Measurements from ENCODE around the gene FARS2. TPM values are rescaled to one million over a fixed set of nuclear protein-coding genes. Genes with fewer than 3 reads are reported as not detected.

Gene FARS2
- total RNA-seq, 1 experiment from 2014 or later, result 15.0 TPM

GRCh38 chr6:5278565-5279120 lies 17.3 kb downstream of the FARS2 start (continued):
- TF ChIP-seq, protein P1, sequence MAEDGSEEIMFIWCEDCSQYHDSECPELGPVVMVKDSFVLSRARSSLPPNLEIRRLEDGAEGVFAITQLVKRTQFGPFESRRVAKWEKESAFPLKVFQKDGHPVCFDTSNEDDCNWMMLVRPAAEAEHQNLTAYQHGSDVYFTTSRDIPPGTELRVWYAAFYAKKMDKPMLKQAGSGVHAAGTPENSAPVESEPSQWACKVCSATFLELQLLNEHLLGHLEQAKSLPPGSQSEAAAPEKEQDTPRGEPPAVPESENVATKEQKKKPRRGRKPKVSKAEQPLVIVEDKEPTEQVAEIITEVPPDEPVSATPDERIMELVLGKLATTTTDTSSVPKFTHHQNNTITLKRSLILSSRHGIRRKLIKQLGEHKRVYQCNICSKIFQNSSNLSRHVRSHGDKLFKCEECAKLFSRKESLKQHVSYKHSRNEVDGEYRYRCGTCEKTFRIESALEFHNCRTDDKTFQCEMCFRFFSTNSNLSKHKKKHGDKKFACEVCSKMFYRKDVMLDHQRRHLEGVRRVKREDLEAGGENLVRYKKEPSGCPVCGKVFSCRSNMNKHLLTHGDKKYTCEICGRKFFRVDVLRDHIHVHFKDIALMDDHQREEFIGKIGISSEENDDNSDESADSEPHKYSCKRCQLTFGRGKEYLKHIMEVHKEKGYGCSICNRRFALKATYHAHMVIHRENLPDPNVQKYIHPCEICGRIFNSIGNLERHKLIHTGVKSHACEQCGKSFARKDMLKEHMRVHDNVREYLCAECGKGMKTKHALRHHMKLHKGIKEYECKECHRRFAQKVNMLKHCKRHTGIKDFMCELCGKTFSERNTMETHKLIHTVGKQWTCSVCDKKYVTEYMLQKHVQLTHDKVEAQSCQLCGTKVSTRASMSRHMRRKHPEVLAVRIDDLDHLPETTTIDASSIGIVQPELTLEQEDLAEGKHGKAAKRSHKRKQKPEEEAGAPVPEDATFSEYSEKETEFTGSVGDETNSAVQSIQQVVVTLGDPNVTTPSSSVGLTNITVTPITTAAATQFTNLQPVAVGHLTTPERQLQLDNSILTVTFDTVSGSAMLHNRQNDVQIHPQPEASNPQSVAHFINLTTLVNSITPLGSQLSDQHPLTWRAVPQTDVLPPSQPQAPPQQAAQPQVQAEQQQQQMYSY (CRISPR knock-in tag; IDR thresholded peaks at IDR 0.05), result no peak
- TF ChIP-seq NR2C2 (CRISPR knock-in tag; IDR thresholded peaks at IDR 0.05), result no peak
- TF ChIP-seq, protein P2, sequence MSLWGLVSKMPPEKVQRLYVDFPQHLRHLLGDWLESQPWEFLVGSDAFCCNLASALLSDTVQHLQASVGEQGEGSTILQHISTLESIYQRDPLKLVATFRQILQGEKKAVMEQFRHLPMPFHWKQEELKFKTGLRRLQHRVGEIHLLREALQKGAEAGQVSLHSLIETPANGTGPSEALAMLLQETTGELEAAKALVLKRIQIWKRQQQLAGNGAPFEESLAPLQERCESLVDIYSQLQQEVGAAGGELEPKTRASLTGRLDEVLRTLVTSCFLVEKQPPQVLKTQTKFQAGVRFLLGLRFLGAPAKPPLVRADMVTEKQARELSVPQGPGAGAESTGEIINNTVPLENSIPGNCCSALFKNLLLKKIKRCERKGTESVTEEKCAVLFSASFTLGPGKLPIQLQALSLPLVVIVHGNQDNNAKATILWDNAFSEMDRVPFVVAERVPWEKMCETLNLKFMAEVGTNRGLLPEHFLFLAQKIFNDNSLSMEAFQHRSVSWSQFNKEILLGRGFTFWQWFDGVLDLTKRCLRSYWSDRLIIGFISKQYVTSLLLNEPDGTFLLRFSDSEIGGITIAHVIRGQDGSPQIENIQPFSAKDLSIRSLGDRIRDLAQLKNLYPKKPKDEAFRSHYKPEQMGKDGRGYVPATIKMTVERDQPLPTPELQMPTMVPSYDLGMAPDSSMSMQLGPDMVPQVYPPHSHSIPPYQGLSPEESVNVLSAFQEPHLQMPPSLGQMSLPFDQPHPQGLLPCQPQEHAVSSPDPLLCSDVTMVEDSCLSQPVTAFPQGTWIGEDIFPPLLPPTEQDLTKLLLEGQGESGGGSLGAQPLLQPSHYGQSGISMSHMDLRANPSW (CRISPR knock-in tag; conservative IDR thresholded peaks at IDR 0.05; ENCODE audit: low read depth), result no peak
- TF ChIP-seq, protein P3, sequence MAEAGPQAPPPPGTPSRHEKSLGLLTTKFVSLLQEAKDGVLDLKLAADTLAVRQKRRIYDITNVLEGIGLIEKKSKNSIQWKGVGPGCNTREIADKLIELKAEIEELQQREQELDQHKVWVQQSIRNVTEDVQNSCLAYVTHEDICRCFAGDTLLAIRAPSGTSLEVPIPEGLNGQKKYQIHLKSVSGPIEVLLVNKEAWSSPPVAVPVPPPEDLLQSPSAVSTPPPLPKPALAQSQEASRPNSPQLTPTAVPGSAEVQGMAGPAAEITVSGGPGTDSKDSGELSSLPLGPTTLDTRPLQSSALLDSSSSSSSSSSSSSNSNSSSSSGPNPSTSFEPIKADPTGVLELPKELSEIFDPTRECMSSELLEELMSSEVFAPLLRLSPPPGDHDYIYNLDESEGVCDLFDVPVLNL (CRISPR knock-in tag; IDR thresholded peaks at IDR 0.05; ENCODE audit: borderline replicate concordance, low read depth), result no peak
- no peak for TF ChIP-seq FOXK1 (CRISPR knock-in tag; IDR thresholded peaks at IDR 0.05)
- TF ChIP-seq TEAD4 (CRISPR knock-in tag; IDR thresholded peaks at IDR 0.05), result no peak
- TF ChIP-seq ETV6 (CRISPR knock-in tag; IDR thresholded peaks at IDR 0.05), result no peak
- TF ChIP-seq HMGA2 (CRISPR knock-in tag; IDR thresholded peaks at IDR 0.05), result no peak
- no peak for TF ChIP-seq SOX15 (CRISPR knock-in tag; IDR thresholded peaks at IDR 0.05)

GRCh38 chr6:5279891-5280338 lies 18.6 kb downstream of the FARS2 start:
- Mint-ChIP-seq H3K27me3 (ENCODE audit: low read depth) (no peaks in the 10 kb centered on the region), H3K4me3 (no peak overlapping the region), H3K36me3 (no peaks in the 10 kb centered on the region), H3K4me1 (peaks cover 30% of the 10 kb centered on the region), H3K9me3 (no peaks in the 10 kb centered on the region), H3K27ac (no peak overlapping the region)
- CTCF ChIA-PET, result no interaction called here
- POLR2A ChIA-PET, result no interaction called here
- ATAC-seq (no peak), DNase-seq (ENCODE audit: low spot score) (no peak)
- no peak for TF ChIP-seq EMX1 (CRISPR knock-in tag; IDR thresholded peaks at IDR 0.05)
- no peak for TF ChIP-seq SOX15 (CRISPR knock-in tag; IDR thresholded peaks at IDR 0.05)
- no peak for TF ChIP-seq FOXP4 (CRISPR knock-in tag; IDR thresholded peaks at IDR 0.05)
- TF ChIP-seq ZNF219 (CRISPR knock-in tag; IDR thresholded peaks at IDR 0.05; ENCODE audit: borderline replicate concordance), result no peak
- no peak for TF ChIP-seq HMGXB4 (CRISPR knock-in tag; IDR thresholded peaks at IDR 0.05)
- TF ChIP-seq IRF2 (CRISPR knock-in tag; IDR thresholded peaks at IDR 0.05; ENCODE audit: borderline replicate concordance, low read depth), result no peak
- TF ChIP-seq MXD4 (CRISPR knock-in tag; IDR thresholded peaks at IDR 0.05; ENCODE audit: borderline replicate concordance), result no peak
- TF ChIP-seq, protein P4, sequence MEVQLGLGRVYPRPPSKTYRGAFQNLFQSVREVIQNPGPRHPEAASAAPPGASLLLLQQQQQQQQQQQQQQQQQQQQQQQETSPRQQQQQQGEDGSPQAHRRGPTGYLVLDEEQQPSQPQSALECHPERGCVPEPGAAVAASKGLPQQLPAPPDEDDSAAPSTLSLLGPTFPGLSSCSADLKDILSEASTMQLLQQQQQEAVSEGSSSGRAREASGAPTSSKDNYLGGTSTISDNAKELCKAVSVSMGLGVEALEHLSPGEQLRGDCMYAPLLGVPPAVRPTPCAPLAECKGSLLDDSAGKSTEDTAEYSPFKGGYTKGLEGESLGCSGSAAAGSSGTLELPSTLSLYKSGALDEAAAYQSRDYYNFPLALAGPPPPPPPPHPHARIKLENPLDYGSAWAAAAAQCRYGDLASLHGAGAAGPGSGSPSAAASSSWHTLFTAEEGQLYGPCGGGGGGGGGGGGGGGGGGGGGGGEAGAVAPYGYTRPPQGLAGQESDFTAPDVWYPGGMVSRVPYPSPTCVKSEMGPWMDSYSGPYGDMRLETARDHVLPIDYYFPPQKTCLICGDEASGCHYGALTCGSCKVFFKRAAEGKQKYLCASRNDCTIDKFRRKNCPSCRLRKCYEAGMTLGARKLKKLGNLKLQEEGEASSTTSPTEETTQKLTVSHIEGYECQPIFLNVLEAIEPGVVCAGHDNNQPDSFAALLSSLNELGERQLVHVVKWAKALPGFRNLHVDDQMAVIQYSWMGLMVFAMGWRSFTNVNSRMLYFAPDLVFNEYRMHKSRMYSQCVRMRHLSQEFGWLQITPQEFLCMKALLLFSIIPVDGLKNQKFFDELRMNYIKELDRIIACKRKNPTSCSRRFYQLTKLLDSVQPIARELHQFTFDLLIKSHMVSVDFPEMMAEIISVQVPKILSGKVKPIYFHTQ (CRISPR knock-in tag; IDR thresholded peaks at IDR 0.05), result no peak
- no peak for TF ChIP-seq RELA (CRISPR knock-in tag; IDR thresholded peaks at IDR 0.05; ENCODE audit: borderline replicate concordance)
- no peak for TF ChIP-seq ZNF317 (CRISPR knock-in tag; IDR thresholded peaks at IDR 0.05; ENCODE audit: borderline replicate concordance, low read depth)
- no peak for TF ChIP-seq ZNF138 (CRISPR knock-in tag; conservative IDR thresholded peaks at IDR 0.05)
- no peak for TF ChIP-seq USF2 (CRISPR knock-in tag; IDR thresholded peaks at IDR 0.05)
- no peak for TF ChIP-seq GTF2I (CRISPR knock-in tag; conservative IDR thresholded peaks at IDR 0.05)

Data from WTC11 (cell line).